Activated naive CD4-positive, alpha-beta T cell treated with anti-CD3 and anti-CD28 coated beads, Interleukin-2, amount 50 U/mL, for 16 hours (primary cell): ENCODE results near the gene MYOZ3.

Source experiments
- DNase-seq: peaks from one replicate; pipeline ENCODE4 v3.0.0-alpha.2; 2020

MYOZ3 gene

DNA sequence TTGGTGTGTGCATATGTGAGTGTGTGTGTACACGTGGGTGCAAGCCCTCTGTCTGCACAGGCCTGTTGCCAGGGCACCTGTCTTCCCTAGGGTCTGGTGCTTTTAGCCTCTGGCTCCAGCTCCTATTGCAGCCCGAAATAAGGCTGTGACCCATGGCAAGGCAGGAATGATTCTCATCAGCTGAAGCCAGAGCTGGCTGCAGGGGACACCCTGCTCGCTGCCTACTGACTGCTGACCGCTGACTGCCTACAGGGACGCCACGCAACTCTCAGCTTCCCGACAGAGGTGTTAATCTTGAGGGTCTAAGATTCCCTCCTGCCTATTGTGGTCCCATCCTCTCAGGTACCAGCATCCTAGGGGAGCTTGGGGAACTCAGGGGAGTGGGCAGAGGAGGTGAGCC is at the start of gene MYOZ3:
Gene MYOZ3 (plus strand): TSS at position 166 of the 400 bp plus-strand sequence. CDS start 1,691 bp downstream, outside the sequence.
- DNase-seq: no peak

DNA sequence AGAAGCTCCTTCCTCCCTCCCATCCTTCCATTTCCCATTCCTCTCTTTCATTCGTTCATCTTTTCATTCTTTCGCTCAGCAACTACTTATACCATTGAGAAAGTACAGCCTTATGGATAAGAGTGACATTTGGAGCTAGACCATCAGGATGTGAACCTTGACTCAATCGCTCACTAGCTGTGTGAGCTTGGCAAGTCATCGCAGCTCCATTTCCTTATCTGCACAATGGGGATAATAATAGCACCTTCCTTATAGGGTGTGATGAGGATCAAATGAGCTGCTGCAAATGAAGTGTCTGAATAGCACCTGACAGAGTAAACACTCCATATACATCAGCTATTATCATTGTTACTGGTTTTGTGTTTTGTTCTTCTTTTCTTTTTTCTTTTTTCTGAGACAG is 48.6 kb upstream of the MYOZ3 start:
- DNase-seq: no peak

DNA sequence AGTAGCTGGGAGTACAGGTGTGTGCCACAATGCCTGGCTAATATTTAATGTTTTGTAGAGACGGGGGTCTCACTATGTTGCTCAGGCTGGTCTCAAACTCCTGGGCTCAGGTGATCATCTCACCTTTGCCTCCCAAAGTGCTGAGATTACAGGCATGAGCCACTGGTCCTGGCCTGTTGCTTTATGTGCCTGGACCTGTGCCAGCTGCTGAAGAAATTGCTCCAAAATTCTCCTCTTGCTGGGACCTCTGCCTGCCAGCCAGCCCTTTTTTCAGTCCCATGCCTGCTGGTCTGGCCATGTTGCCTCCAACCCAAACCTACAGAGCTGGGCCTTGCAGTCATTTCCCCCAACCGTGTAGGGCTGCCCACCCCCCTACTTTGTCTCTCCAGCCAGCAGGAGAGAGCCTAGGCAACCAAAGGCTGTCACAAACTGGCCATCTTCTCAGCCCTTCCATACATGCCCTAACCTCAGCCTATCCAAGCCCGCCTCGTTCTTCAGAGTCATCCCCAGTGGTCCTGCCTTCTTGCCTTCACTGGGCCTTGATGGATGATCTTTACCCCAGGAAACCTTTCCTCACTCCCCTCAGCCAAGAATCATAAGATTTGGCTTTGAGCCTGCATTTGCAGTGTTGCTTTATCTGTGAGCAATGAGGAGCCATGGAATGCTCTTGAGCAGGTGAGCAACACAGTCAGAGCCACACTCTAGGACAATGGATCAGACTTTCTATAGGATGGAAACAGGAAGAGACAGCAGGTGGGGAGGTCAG is 48.0 kb upstream of the MYOZ3 start:
- no peak for DNase-seq

DNA sequence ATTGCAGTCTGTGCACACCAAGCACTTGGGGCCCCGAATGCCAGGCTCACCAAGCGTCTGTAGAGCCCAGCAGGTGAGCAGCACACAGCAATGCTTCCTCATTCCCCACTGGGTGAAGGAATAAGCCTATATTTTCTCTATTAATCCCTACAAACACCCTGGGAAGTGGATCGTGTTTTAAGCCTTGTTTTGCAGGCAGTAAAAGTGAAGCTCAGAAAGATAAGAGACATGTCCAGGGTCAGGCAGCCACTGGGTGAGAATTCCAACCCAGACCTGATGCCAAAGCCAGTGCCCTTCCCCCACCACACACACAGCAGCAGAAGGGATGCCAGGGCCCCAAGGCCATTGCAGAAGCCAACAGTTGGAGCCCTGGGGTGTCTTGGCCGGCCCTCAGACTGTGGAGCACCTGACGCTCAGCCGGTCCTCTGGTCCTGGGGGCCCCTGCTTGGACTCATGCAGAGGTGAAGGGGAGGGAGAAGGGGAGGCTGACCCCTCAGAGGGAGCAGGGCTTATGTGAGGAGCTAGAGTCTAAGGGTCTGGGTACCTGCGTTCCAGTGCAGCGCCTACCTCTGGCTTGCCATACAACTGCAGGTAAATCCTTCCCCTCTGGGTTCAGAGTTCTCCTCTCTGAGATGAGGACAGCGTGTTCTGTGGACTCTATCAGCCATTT is 46.9 kb upstream of the MYOZ3 start:
- no peak for DNase-seq

DNA sequence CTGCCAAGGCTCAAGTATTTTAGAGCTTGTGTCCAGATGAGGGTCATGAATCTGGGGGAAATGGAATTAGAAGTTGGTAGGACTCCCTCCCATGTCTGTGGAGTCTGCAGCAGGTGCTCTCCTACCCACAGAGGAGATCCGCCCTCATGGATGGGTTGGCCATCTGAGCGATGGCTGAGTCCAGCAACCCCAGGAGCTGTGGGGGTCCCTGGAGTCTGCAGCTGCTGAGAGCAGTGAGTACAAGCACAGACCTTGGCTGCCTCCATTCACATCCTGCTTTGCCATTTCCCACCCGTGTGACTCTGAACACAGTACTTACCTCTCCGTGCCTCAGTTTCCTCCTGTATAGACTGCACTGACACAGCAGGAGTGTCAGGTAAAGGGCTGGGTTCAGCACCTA is 46.4 kb upstream of the MYOZ3 start:
- no peak for DNase-seq

GRCh38 chr5:150615141-150615699 is 45.8 kb upstream of the MYOZ3 start:
- DNase-seq: no peak

DNA sequence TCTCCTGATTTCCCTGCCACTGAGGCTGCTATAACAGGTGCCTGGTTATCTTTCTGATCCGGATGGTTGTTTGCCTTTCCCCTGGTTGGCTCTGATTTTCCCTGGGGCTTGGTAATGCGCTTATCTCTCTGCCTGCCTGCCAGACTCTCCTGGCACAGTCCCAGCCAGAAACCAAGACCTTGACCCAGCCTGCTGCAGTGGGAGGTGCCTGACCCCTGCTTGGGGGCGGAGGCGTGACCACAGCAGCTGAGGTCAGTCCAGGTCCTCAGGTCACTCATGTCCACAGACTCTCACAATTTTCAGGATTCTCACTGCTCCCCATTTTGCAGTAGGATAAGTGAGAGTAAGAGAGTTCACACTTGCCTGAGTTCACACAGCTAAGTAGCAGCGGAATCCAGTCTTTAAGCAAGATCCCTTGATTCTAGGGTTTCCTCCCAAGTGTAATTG is 45.0 kb upstream of the MYOZ3 start:
- DNase-seq: no peak

- no peak for DNase-seq
Observed at GRCh38 chr5:150616506-150616905, 44.5 kb upstream of the MYOZ3 start.

GRCh38 chr5:150618163-150618562 is 42.9 kb upstream of the MYOZ3 start:
- no peak for DNase-seq

DNA sequence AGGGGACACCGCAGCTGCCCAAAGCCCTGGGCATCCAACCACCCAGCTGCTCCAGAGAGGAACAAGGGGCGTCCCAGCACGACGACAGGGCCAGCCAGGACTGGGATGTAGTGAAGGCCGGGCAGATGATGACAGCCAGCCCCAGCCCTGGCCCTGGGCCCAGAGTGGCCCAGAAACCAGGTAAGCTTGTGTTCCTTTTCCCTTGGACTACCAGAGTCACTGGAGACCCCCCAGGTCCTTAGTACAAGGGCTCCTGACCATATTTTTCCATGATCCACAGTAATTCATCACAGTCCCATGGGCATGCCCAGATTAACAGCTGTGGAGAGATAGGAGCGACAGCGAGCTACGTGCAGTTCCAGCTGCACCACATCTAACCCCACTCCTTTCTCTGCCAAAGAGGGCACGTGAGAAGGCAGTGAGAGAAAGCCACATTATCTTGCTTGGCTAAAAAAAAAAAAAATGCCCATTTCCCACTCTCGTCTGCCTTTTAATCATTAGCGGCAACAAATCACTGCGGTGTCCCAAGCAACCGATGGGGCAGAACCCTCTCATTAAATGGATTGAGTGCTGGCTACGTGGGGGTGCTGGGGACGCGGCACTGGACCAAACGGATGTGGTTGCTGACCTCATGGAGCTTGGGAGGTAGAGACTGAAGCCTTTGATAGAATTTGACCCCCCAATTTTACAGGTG is 42.3 kb upstream of the MYOZ3 start:
- DNase-seq: no peak

DNA sequence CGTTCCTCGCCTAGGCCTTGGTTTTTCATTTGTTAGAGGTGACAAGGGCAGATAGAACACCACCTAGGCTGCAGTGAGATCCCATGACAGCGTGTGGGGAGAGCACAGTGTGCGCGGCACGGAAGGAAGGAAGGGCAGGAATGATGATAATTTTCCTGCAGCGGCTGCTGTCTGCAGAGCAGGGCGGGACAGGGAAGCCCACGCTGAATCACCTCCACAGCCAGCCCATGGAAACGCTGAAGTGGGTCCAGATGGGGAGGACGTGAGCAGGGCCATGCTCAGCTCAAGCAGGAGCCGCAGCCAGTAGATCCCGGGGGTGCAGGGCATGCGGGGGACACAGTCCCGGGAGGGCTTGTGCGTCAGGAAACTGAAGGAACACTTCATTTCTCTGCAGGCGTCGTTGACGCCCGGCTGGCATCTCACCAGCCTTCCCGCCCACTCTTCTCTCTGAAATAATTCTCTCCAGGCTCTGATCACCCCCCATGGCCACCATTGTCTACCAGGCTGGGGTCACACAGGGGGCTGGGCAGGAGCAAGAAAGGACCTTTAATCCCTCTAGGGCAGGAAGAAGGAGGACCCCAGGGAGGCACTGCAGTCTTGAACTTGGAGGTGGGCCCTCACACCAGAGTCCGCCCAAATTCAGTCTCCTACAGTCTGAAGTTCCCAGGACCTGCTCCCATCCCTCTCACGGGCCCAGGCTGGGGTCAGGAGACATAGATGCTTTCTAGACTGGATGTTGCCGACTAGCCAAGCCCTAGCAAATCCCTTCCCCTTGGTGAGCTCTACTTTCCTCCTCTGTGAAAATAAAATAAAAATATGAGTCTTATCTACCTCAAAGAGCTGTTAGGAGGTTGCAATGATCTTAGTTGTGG is 41.5 kb upstream of the MYOZ3 start:
- no peak for DNase-seq

GRCh38 chr5:150621301-150621700 is 39.8 kb upstream of the MYOZ3 start:
- DNase-seq: no peak

GRCh38 chr5:150622157-150622556 is 38.9 kb upstream of the MYOZ3 start:
- no peak for DNase-seq

GRCh38 chr5:150623152-150623877 is 37.7 kb upstream of the MYOZ3 start:
- no peak for DNase-seq

DNA sequence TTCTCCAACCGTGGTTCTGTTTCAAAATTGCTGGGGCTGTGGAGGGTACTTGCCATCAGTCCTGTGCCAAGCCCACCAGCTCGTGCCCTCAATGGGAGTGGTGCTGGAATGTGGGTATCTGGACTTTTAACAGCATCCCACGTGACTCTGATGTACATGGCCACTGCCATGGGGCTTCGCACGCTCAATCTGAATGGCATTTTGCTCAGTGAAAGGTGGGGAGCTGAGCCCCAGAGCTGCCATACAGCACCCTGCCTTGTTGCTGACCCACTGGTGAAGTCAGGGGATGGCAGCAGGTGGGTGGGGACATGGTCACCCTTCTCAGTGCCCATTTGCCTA is 37.2 kb upstream of the MYOZ3 start:
- no peak for DNase-seq

- DNase-seq: peak; percentile 34
Observed at GRCh38 chr5:150624334-150625163, 36.5 kb upstream of the MYOZ3 start.

DNA sequence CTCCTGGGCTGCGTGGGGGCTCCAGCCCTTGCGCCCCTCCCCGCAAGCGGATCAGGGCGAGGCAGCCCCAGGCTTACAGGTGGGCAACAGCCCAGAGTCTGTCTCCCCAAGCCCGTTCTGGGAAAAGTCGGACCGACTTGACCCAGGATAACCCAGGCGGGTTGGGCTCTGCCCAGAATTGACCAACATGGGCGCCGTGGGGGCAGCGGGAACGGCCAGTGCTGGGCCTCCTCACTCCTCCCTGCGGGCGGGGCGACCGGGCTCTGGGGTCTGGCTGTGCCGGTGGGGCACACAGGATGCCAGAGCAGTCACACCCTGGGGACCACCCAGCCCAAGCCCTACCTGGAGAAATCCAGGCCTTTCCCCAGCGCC is 35.9 kb upstream of the MYOZ3 start:
- DNase-seq: no peak

GRCh38 chr5:150625831-150626746 is 35.0 kb upstream of the MYOZ3 start:
- DNase-seq: no peak

- DNase-seq: no peak
Observed at GRCh38 chr5:150626853-150627276, 34.2 kb upstream of the MYOZ3 start.
